Measurements from ENCODE around the gene YJU2. TPM values are rescaled to one million over a fixed set of nuclear protein-coding genes. Genes with fewer than 3 reads are reported as not detected.

Gene YJU2
- total and polyA plus RNA-seq, 7 experiments from 2014 or later = 24.4 to 44.7 (median 31.9) TPM

- H3K4me1 ChIP-seq (ENCODE audit: control insufficient read depth in 2 of 2, insufficient read depth in 2 of 2, low read length in 2 of 2) = no peaks in the 10 kb centered on the region
These were observed 45.8 kb upstream of the YJU2 start for GRCh38 chr19:4200940-4201542.

DNA sequence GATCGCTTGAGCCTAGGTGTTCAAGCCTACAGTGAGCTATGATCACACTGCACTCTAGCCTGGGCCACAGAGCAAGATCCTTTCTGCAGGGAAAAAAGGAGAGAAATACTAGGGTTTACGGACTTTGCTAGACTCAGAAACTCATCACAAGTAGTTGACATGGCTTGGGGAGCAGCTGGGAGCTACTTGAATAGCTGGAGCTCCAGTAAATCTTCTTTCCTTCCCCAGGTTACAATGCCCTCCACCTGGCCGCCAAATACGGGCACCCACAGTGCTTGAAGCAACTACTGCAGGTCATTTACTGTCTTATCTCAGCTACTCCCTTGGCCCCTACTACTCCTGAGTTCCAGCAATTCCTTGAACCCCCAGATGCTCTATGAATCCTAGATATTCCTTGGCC lies 45.1 kb upstream of the YJU2 start:
- Mint-ChIP-seq H3K27me3 (peaks cover 20 to 32% (median 23%) of the 10 kb centered on the region in 5 donors), H3K36me3 (peaks cover 4 to 9% (median 8%) of the 10 kb centered on the region in 5 donors), H3K4me1 (peaks cover 11 to 22% (median 15%) of the 10 kb centered on the region in 7 donors), H3K9me3 (peaks cover 0 to 10% (median 2%) of the 10 kb centered on the region in 11 donors), H3K4me3 (no peak overlapping the region), H3K27ac (peak overlapping the region in 1 of 9 donors; percentile 44)
- Histone ChIP-seq H3K9me3 (ENCODE audit: control insufficient read depth in 2 of 3, low read length in 3 of 3) (no peaks in the 10 kb centered on the region), H3K27ac (ENCODE audit: low read depth, low read length) (no peak overlapping the region), H3K4me1 (ENCODE audit: control insufficient read depth in 2 of 2, insufficient read depth in 2 of 2, low read length in 2 of 2) (no peaks in the 10 kb centered on the region), H3K36me3 (ENCODE audit: control insufficient read depth in 2 of 3, insufficient read depth in 3 of 3, low read length in 3 of 3) (no peaks in the 10 kb centered on the region), H3K27me3 (ENCODE audit: control insufficient read depth in 2 of 2, insufficient read depth in 2 of 2, low read length in 2 of 2) (peaks cover 0 to 8% of the 10 kb centered on the region in 2 donors), H3K4me3 (ENCODE audit: low read length) (no peak overlapping the region)
- ATAC-seq (no peak), DNase-seq (no peak)
- CTCF ChIA-PET = interaction anchor here (0.5 to 1.8 kb wide), 7 partner anchors 13 to 1054 kb away, joined by 3 to 5 read pairs (median 3); partner anchors contain the start of gene EEF2
- intact Hi-C loops (cut with micrococcal nuclease) = loop anchor here in 1 of 2 donors (5.0 kb wide), 1 partner anchor 439 kb away; the partner anchor contains the start of genes APBA3 and MRPL54
- POLR2A ChIA-PET = no interaction called here

More at GRCh38 chr19:4200940-4201542, 45.8 kb upstream of the YJU2 start:
- Histone ChIP-seq H3K27me3 (ENCODE audit: control insufficient read depth in 2 of 2, insufficient read depth in 2 of 2, low read length in 2 of 2) (peaks cover 0 to 16% of the 10 kb centered on the region in 2 donors), H3K4me3 (ENCODE audit: low read length) (no peak overlapping the region), H3K36me3 (ENCODE audit: control insufficient read depth in 2 of 3, insufficient read depth in 3 of 3, low read length in 3 of 3) (no peaks in the 10 kb centered on the region), H3K9me3 (ENCODE audit: control insufficient read depth in 2 of 3, low read length in 3 of 3) (no peaks in the 10 kb centered on the region), H3K27ac (ENCODE audit: low read depth, low read length) (no peak overlapping the region)
- peaks cover 11 to 22% (median 15%) of the 10 kb centered on the region in 7 donors for H3K4me1 Mint-ChIP-seq
- DNase-seq = no peak
- H3K4me3 Mint-ChIP-seq = no peak overlapping the region
- H3K36me3 Mint-ChIP-seq = peaks cover 4 to 9% (median 8%) of the 10 kb centered on the region in 5 donors
- POLR2A ChIA-PET = no interaction called here
- intact Hi-C loops (cut with micrococcal nuclease) = loop anchor here in 1 of 2 donors (5.0 kb wide), 1 partner anchor 439 kb away; the partner anchor contains the start of genes APBA3 and MRPL54
- no peak for ATAC-seq
- H3K27ac Mint-ChIP-seq = no peak overlapping the region
- peaks cover 0 to 10% (median 2%) of the 10 kb centered on the region in 11 donors for H3K9me3 Mint-ChIP-seq
- H3K27me3 Mint-ChIP-seq = peaks cover 24 to 37% (median 28%) of the 10 kb centered on the region in 5 donors
- CTCF ChIA-PET = interaction anchor here (0.8 to 1.4 kb wide), 5 partner anchors 8 to 216 kb away, joined by 3 to 5 read pairs (median 3); partner anchors contain the start of gene EEF2

GRCh38 chr19:4206818-4207484 lies 39.9 kb upstream of the YJU2 start:
- no peak overlapping the region for H3K27ac ChIP-seq (ENCODE audit: low read depth, low read length)
- intact Hi-C loops (cut with micrococcal nuclease) = no loop called here
- DNase-seq (no peak), ATAC-seq (no peak)
- CTCF ChIA-PET = interaction anchor here (0.6 kb wide), 1 partner anchor 59 kb away, joined by 3 read pairs; no protein-coding TSS in a partner anchor
- H3K27me3 Mint-ChIP-seq = peaks cover 0 to 3% (median 0%) of the 10 kb centered on the region in 5 donors
- H3K4me1 ChIP-seq (ENCODE audit: control insufficient read depth in 2 of 2, insufficient read depth in 2 of 2, low read length in 2 of 2) = no peaks in the 10 kb centered on the region
- POLR2A ChIA-PET = no interaction called here
- H3K27me3 ChIP-seq (ENCODE audit: control insufficient read depth in 2 of 2, insufficient read depth in 2 of 2, low read length in 2 of 2) = no peaks in the 10 kb centered on the region
- H3K36me3 ChIP-seq (ENCODE audit: control insufficient read depth in 2 of 3, insufficient read depth in 3 of 3, low read length in 3 of 3) = no peaks in the 10 kb centered on the region
- H3K9me3 Mint-ChIP-seq = no peaks in the 10 kb centered on the region
- H3K27ac Mint-ChIP-seq = no peak overlapping the region
- H3K4me1 Mint-ChIP-seq = peaks cover 0 to 6% (median 3%) of the 10 kb centered on the region in 7 donors
- H3K36me3 Mint-ChIP-seq = no peaks in the 10 kb centered on the region
- no peak overlapping the region for H3K4me3 Mint-ChIP-seq
- no peaks in the 10 kb centered on the region for H3K9me3 ChIP-seq (ENCODE audit: control insufficient read depth in 2 of 3, low read length in 3 of 3)
- no peak overlapping the region for H3K4me3 ChIP-seq (ENCODE audit: low read length)

GRCh38 chr19:4208385-4209094 lies 38.3 kb upstream of the YJU2 start:
- Mint-ChIP-seq H3K4me1 (peaks cover 0 to 6% (median 3%) of the 10 kb centered on the region in 7 donors), H3K27ac (no peak overlapping the region), H3K9me3 (no peaks in the 10 kb centered on the region), H3K4me3 (no peak overlapping the region), H3K36me3 (no peaks in the 10 kb centered on the region), H3K27me3 (peaks cover 0 to 3% (median 0%) of the 10 kb centered on the region in 5 donors)
- DNase-seq (no peak), ATAC-seq (no peak)
- POLR2A ChIA-PET = no interaction called here
- H3K27me3 ChIP-seq (ENCODE audit: control insufficient read depth in 2 of 2, insufficient read depth in 2 of 2, low read length in 2 of 2) = no peaks in the 10 kb centered on the region
- H3K36me3 ChIP-seq (ENCODE audit: control insufficient read depth in 2 of 3, insufficient read depth in 3 of 3, low read length in 3 of 3) = no peaks in the 10 kb centered on the region
- no peaks in the 10 kb centered on the region for H3K4me1 ChIP-seq (ENCODE audit: control insufficient read depth in 2 of 2, insufficient read depth in 2 of 2, low read length in 2 of 2)
- intact Hi-C loops (cut with micrococcal nuclease) = no loop called here
- H3K4me3 ChIP-seq (ENCODE audit: low read length) = no peak overlapping the region
- H3K9me3 ChIP-seq (ENCODE audit: control insufficient read depth in 2 of 3, low read length in 3 of 3) = no peaks in the 10 kb centered on the region
- CTCF ChIA-PET = interaction anchor here (0.9 to 1.3 kb wide), 2 partner anchors 8 to 223 kb away, joined by 3 read pairs; partner anchors contain the start of gene EEF2
- no peak overlapping the region for H3K27ac ChIP-seq (ENCODE audit: low read depth, low read length)

- Histone ChIP-seq H3K4me3 (ENCODE audit: low read length) (no peak overlapping the region), H3K4me1 (ENCODE audit: control insufficient read depth in 2 of 2, insufficient read depth in 2 of 2, low read length in 2 of 2) (peaks cover 0 to 9% of the 10 kb centered on the region in 2 donors), H3K36me3 (ENCODE audit: control insufficient read depth in 2 of 3, insufficient read depth in 3 of 3, low read length in 3 of 3) (no peaks in the 10 kb centered on the region), H3K27ac (ENCODE audit: low read depth, low read length) (no peak overlapping the region), H3K9me3 (ENCODE audit: control insufficient read depth in 2 of 3, low read length in 3 of 3) (no peaks in the 10 kb centered on the region), H3K27me3 (ENCODE audit: control insufficient read depth in 2 of 2, insufficient read depth in 2 of 2, low read length in 2 of 2) (no peaks in the 10 kb centered on the region)
- POLR2A ChIA-PET = no interaction called here
- H3K27me3 Mint-ChIP-seq = peaks cover 0 to 3% (median 0%) of the 10 kb centered on the region in 5 donors
- DNase-seq (no peak), ATAC-seq (no peak)
- peak overlapping the region in 1 of 9 donors; percentile 67 for H3K27ac Mint-ChIP-seq
- intact Hi-C loops (cut with micrococcal nuclease) = no loop called here
- CTCF ChIA-PET = no interaction called here
- H3K9me3 Mint-ChIP-seq = no peaks in the 10 kb centered on the region
- no peak overlapping the region for H3K4me3 Mint-ChIP-seq
- peaks cover 0 to 2% (median 0%) of the 10 kb centered on the region in 7 donors for H3K4me1 Mint-ChIP-seq
- H3K36me3 Mint-ChIP-seq = no peaks in the 10 kb centered on the region
These were observed 36.6 kb upstream of the YJU2 start for GRCh38 chr19:4210166-4210731.

GRCh38 chr19:4213116-4213515 lies 33.8 kb upstream of the YJU2 start:
- no peak for DNase-seq
- Histone ChIP-seq H3K36me3 (ENCODE audit: control insufficient read depth in 2 of 3, insufficient read depth in 3 of 3, low read length in 3 of 3) (no peaks in the 10 kb centered on the region), H3K27ac (ENCODE audit: low read depth, low read length) (no peak overlapping the region), H3K4me1 (ENCODE audit: control insufficient read depth in 2 of 2, insufficient read depth in 2 of 2, low read length in 2 of 2) (peaks cover 0 to 9% of the 10 kb centered on the region in 2 donors), H3K4me3 (ENCODE audit: low read length) (no peak overlapping the region), H3K9me3 (ENCODE audit: control insufficient read depth in 2 of 3, low read length in 3 of 3) (peaks cover 0 to 6% (median 0%) of the 10 kb centered on the region in 3 experiments), H3K27me3 (ENCODE audit: control insufficient read depth in 2 of 2, insufficient read depth in 2 of 2, low read length in 2 of 2) (no peaks in the 10 kb centered on the region)
- peaks cover 0 to 2% (median 0%) of the 10 kb centered on the region in 7 donors for H3K4me1 Mint-ChIP-seq
- ATAC-seq = no peak
- H3K36me3 Mint-ChIP-seq = no peaks in the 10 kb centered on the region
- ChIA-PET CTCF (no interaction called here), POLR2A (no interaction called here)
- H3K4me3 Mint-ChIP-seq = no peak overlapping the region
- peaks cover 0 to 3% (median 0%) of the 10 kb centered on the region in 5 donors for H3K27me3 Mint-ChIP-seq
- H3K9me3 Mint-ChIP-seq = peaks cover 0 to 5% (median 0%) of the 10 kb centered on the region in 11 donors
- no peak overlapping the region for H3K27ac Mint-ChIP-seq
- intact Hi-C loops (cut with micrococcal nuclease) = no loop called here
